HepG2 (cell line): Measurements from ENCODE around the gene ALDH3B2. TPM values are rescaled to one million over a fixed set of nuclear protein-coding genes. Genes with fewer than 3 reads are reported as not detected.

Source experiments
- ATAC-seq: fragments of 200-7000 bp; cut with Tn5 transposase; 3 replicates; pipeline ENCODE4 v1.9.1; 2020; ENCODE audit warnings: mild to moderate bottlenecking, moderate library complexity
- BruUV-seq: library from RNA; stranded (reverse); fragments of 400-500 nt; replicated peaks from 2 replicates; lab custom pipeline; 2021; lab: Mats Ljungman, UMichigan
- CTCF ChIA-PET: fragments of 300-600 bp; formaldehyde crosslinking; extraction: SDS; loops from one replicate; lab custom pipeline; 2021; ENCODE audit warnings: low total read pairs, inconsistent platforms, low intra/inter-chr PET ratio; lab: Yijun Ruan, JAX
- POLR2A ChIA-PET: fragments of 350-600 bp; sonication (Branson Sonifier 250); formaldehyde crosslinking; loops from one replicate; lab custom pipeline; 2020; ENCODE audit warnings: antibody characterized with exemption, inconsistent platforms; lab: Yijun Ruan, JAX
- DNase-seq: peaks from one replicate; pipeline ENCODE4 v3.0.0-alpha.2; 2015; ENCODE audit warnings: low spot score
- FAIRE-seq: peaks from 3 replicates; lab custom pipeline; 2011; peaks lifted over from hg19 to GRCh38; lab: Jason Lieb, UNC
- H2AFZ ChIP-seq: one replicate; pipeline ENCODE4 v1.6.1; 2011; ENCODE audit warnings: low read length, inconsistent platforms
- H3K27ac ChIP-seq: fragments of 300-600 bp; 3 replicates; pipeline ENCODE4 v1.8.0; 2011; ENCODE audit warnings: mixed run types, mild to moderate bottlenecking, mixed read lengths, low read length, inconsistent platforms; ENCODE audit not compliant: insufficient read depth; ENCODE audit errors: extremely low read length
- H3K27me3 ChIP-seq, 2 experiments: fragments of 200-600 bp in 1 of 2; 2 replicates in 1 of 2; 3 replicates in 1 of 2; pipeline versions ENCODE4 v1.6.0 to v1.8.0; 2011; ENCODE audit warnings: low read length in 2 of 2, mild to moderate bottlenecking in 2 of 2, moderate library complexity in 2 of 2, inconsistent platforms in 1 of 2; ENCODE audit not compliant: insufficient read depth in 2 of 2, control insufficient read depth in 1 of 2
- H3K36me3 ChIP-seq, 2 experiments: fragments of 200-600 bp in 1 of 2; replicated peaks in 1 of 2; 2 replicates in 1 of 2; 3 replicates in 1 of 2; pipeline versions ENCODE4 v1.5.1 to v1.8.0; 2011; ENCODE audit warnings: low read length in 2 of 2, inconsistent platforms in 1 of 2; ENCODE audit not compliant: insufficient read depth in 2 of 2, control insufficient read depth in 1 of 2
- H3K4me1 ChIP-seq: 2 replicates; pipeline ENCODE4 v1.5.1; 2012; ENCODE audit warnings: low read length, inconsistent platforms; ENCODE audit not compliant: insufficient read depth
- H3K4me2 ChIP-seq: 2 replicates; pipeline ENCODE4 v1.6.0; 2011; ENCODE audit warnings: low read depth, low read length, inconsistent platforms
- H3K4me3 ChIP-seq, 3 experiments: fragments of 200-600 bp in 1 of 3; sonication (generic), shearing (Covaris generic) in 1 of 3; replicated peaks in 1 of 3; 2 replicates each; pipeline ENCODE4 v1.5.1; 2011 to 2016; ENCODE audit warnings: low read length in 3 of 3, inconsistent platforms in 2 of 3, low read depth in 2 of 3, mild to moderate bottlenecking in 2 of 3, control low read depth in 1 of 3, mixed read lengths in 1 of 3; ENCODE audit not compliant: insufficient read depth in 1 of 3
- H3K79me2 ChIP-seq: one replicate; pipeline ENCODE4 v1.6.1; 2011; ENCODE audit warnings: low read length, inconsistent platforms; ENCODE audit not compliant: insufficient read depth
- H3K9ac ChIP-seq: 2 replicates; pipeline ENCODE4 v1.6.0; 2011; ENCODE audit warnings: mild to moderate bottlenecking, low read depth, low read length, inconsistent platforms; ENCODE audit not compliant: insufficient read depth
- H3K9me3 ChIP-seq: 2 replicates; pipeline ENCODE4 v1.5.1; 2012; ENCODE audit warnings: mild to moderate bottlenecking, low read length
- H4K20me1 ChIP-seq: 2 replicates; pipeline ENCODE4 v1.6.0; 2011; ENCODE audit warnings: inconsistent platforms, mild to moderate bottlenecking, low read length, moderate library complexity; ENCODE audit not compliant: insufficient read depth
- E2F5 ChIP-seq: sonication (generic); formaldehyde crosslinking; conservative IDR thresholded peaks from 2 replicates; pipeline ENCODE4 v1.4.0; 2020; ENCODE audit warnings: missing genetic modification reagents
- HNRNPUL1 ChIP-seq: fragments of 200-400 bp; formaldehyde crosslinking; IDR thresholded peaks from 2 replicates; pipeline ENCODE4 v1.6.1; 2017; ENCODE audit warnings: low read depth, mild to moderate bottlenecking, low read length, moderate library complexity
- POLR2A ChIP-seq, 2 experiments: IDR thresholded peaks; 2 replicates each; pipeline ENCODE4 v1.6.1; 2011; ENCODE audit warnings: low read depth in 2 of 2, low read length in 2 of 2, mild to moderate bottlenecking in 1 of 2, moderate library complexity in 1 of 2; ENCODE audit not compliant: insufficient read depth in 1 of 2
- ZNF431 ChIP-seq: sonication (generic); formaldehyde crosslinking; IDR thresholded peaks from 2 replicates; pipeline ENCODE4 v1.9.0; 2022; ENCODE audit warnings: missing genetic modification reagents, low read depth, mild to moderate bottlenecking, borderline replicate concordance
- ZNF724P ChIP-seq: sonication (generic); formaldehyde crosslinking; IDR thresholded peaks from 2 replicates; pipeline ENCODE4 v1.8.0; 2022; ENCODE audit warnings: missing genetic modification reagents, borderline replicate concordance
- WGBS: methylation state at CpG from one replicate; pipeline ENCODE4 v1.1.6; 2017; ENCODE audit warnings: low lambda C conversion rate; 5-methylcytosine and 5-hydroxymethylcytosine counted together
- in situ Hi-C: cut with HindIII; loops from 2 replicates; pipeline ENCODE4 v1.10.0; 2017; ENCODE audit warnings: low pct_unique_long_range_greater_than_20kb; ENCODE audit not compliant: extremely low pct_ligation_motif_present
- intact Hi-C: fragments of 100-400 bp; cut with micrococcal nuclease; formaldehyde crosslinking; loops from one replicate; pipeline ENCODE4 v1.10.0; 2022; ENCODE audit not compliant: unreplicated experiment
- polyA plus RNA-seq, 8 experiments: library from polyadenylated mRNA; depleted of rRNA in 3 of 8; stranded (reverse) in 7 of 8; unstranded in 1 of 8; fragments of >200 nt; fragmentation: Illumina TruSeq in 4 of 8; extraction: Trizol in 4 of 8; gene quantifications; 2 replicates each; pipeline versions ENCODE4 v1.2.1 to v1.2.3, GENCODE V29; 2011 to 2016; ENCODE audit warnings: low read depth in 4 of 8, missing spikeins in 1 of 8, mixed read lengths in 1 of 8; ENCODE audit not compliant: insufficient read depth in 1 of 8
- total RNA-seq, 5 experiments: library from RNA; depleted of rRNA; stranded (reverse); fragments of >200 nt; fragmentation: Illumina TruSeq; extraction: Trizol; gene quantifications; 2 replicates each; pipeline ENCODE4 v1.2.3, GENCODE V29; 2016; ENCODE audit warnings: low read depth in 1 of 5
- TF ChIP-seq, protein P1 (sequence below): fragments of 450-650 bp; IDR thresholded peaks from 2 replicates; pipeline ENCODE4 v1.6.1; 2017

The ALDH3B2 gene
- total and polyA plus RNA-seq, 2 of the 13 experiments (the other 11 are each of a cell fraction or from before 2014, with no cell fraction given) = not detected

GRCh38 chr11:67656278-67656922, 18.0 kb downstream of the ALDH3B2 start:
- H3K9me3 ChIP-seq = peaks cover 5% of the 10 kb centered on the region; the same call in 1 of the 2 replicates
- H3K4me2 ChIP-seq = no peak overlapping the region
- ChIA-PET CTCF (no interaction called here), POLR2A (no interaction called here)
- no peaks in the 10 kb centered on the region for H3K27me3 ChIP-seq
- peaks cover 35% of the 10 kb centered on the region for H3K4me1 ChIP-seq
- intact Hi-C loops (no loop called here), in situ Hi-C loops (loop anchor here (25.0 kb wide), 1 partner anchor 131 kb away; no protein-coding TSS in a partner anchor)
- DNase-seq = no peak
- no peaks in the 10 kb centered on the region for H4K20me1 ChIP-seq
- FAIRE-seq = no peak
- WGBS = 54% methylated on average over 4 of the region's 4 CpGs
- no peaks in the 10 kb centered on the region for H3K36me3 ChIP-seq
- BruUV-seq = no TSS peak
- no peaks in the 10 kb centered on the region for H3K79me2 ChIP-seq
- no peak for ATAC-seq
- TF ChIP-seq, protein P1, sequence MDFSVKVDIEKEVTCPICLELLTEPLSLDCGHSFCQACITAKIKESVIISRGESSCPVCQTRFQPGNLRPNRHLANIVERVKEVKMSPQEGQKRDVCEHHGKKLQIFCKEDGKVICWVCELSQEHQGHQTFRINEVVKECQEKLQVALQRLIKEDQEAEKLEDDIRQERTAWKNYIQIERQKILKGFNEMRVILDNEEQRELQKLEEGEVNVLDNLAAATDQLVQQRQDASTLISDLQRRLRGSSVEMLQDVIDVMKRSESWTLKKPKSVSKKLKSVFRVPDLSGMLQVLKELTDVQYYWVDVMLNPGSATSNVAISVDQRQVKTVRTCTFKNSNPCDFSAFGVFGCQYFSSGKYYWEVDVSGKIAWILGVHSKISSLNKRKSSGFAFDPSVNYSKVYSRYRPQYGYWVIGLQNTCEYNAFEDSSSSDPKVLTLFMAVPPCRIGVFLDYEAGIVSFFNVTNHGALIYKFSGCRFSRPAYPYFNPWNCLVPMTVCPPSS = no peak
- TF ChIP-seq ZNF724P (CRISPR knock-in tag) (peak; percentile 77; the same call in 1 of the 2 replicates), POLR2A (IDR thresholded peaks at IDR 0.05; ENCODE audit: insufficient read depth in 1 of 2, low read depth in 2 of 2, low read length in 2 of 2) (no peak)
- no peak overlapping the region for H3K9ac ChIP-seq
- no peak overlapping the region for H2AFZ ChIP-seq
- no peak overlapping the region for H3K27ac ChIP-seq
- no peak overlapping the region for H3K4me3 ChIP-seq

- ATAC-seq = no peak
- no peak overlapping the region for H3K4me2 ChIP-seq
- FAIRE-seq = no peak
- H3K27ac ChIP-seq = no peak overlapping the region
- no peak overlapping the region for H2AFZ ChIP-seq
- H3K36me3 ChIP-seq = no peaks in the 10 kb centered on the region
- intact Hi-C loops = no loop called here
- BruUV-seq = no TSS peak
- no peaks in the 10 kb centered on the region for H4K20me1 ChIP-seq
- H3K9ac ChIP-seq = no peak overlapping the region
- POLR2A ChIA-PET = interaction anchor here (1.5 kb wide), 1 partner anchor 24 kb away, joined by 4 read pairs; the partner anchor contains the start of gene NUDT8
- no peak for DNase-seq
- WGBS = 48% methylated on average over 9 of the region's 9 CpGs
- H3K27me3 ChIP-seq = no peaks in the 10 kb centered on the region
- TF ChIP-seq E2F5 (CRISPR knock-in tag) (no peak), ZNF431 (CRISPR knock-in tag) (no peak), HNRNPUL1 (no peak)
- CTCF ChIA-PET = no interaction called here
- peaks cover 5% of the 10 kb centered on the region; the same call in 1 of the 2 replicates for H3K9me3 ChIP-seq
- in situ Hi-C loops = loop anchor here (25.0 kb wide), 1 partner anchor 133 kb away; no protein-coding TSS in a partner anchor
- H3K79me2 ChIP-seq = no peaks in the 10 kb centered on the region
- peaks cover 45% of the 10 kb centered on the region for H3K4me1 ChIP-seq
- no peak overlapping the region for H3K4me3 ChIP-seq
These were observed 20.2 kb downstream of the ALDH3B2 start for GRCh38 chr11:67654225-67654624.
